ENCODE data around the gene STRN3.
A peak's percentile ranks its signal among the peaks of the same experiment; 100 is the strongest.
"Not testable (repeated sequence)": the region's sequence is repeated elsewhere in the genome, so short reads cannot be mapped to it uniquely, and the experiment has no call there.

Gene STRN3

GRCh38 chr14:30961330-30961729, 64.8 kb downstream of the STRN3 start:
- TF ChIP-seq TAF1 (IDR thresholded peaks at IDR 0.05; ENCODE audit: low read depth, low read length) = no peak
- no peak for TF ChIP-seq PAX5 (IDR thresholded peaks at IDR 0.05; ENCODE audit: insufficient read depth, low read length, severe bottlenecking)
- no peak for TF ChIP-seq POLR2A (IDR thresholded peaks at IDR 0.05; ENCODE audit: low read depth, low read length)
- no peak for FAIRE-seq

GRCh38 chr14:30960216-30960615, 66.0 kb downstream of the STRN3 start:
- TF ChIP-seq POLR2AphosphoS5 (IDR thresholded peaks at IDR 0.05; ENCODE audit: low read depth, low read length) (no peak), POU2F2 (IDR thresholded peaks at IDR 0.05; ENCODE audit: low read depth, low read length) (no peak), PAX5 (IDR thresholded peaks at IDR 0.05; ENCODE audit: insufficient read depth, low read length, severe bottlenecking) (no peak), POLR2A (IDR thresholded peaks at IDR 0.05; ENCODE audit: low read depth, low read length) (no peak)
- FAIRE-seq = no peak
- DNase-seq (ENCODE audit: insufficient read length, low spot score) = no peak

More at GRCh38 chr14:30961330-30961729, 64.8 kb downstream of the STRN3 start:
- DNase-seq (ENCODE audit: insufficient read length, low spot score) = no peak

- no peak for FAIRE-seq
- TF ChIP-seq POLR2AphosphoS5 (IDR thresholded peaks at IDR 0.05; ENCODE audit: low read depth, low read length) (no peak), PAX5 (IDR thresholded peaks at IDR 0.05; ENCODE audit: insufficient read depth, low read length, severe bottlenecking) (no peak), POLR2A (IDR thresholded peaks at IDR 0.05; ENCODE audit: low read depth, low read length) (no peak), TAF1 (IDR thresholded peaks at IDR 0.05; ENCODE audit: low read depth, low read length) (no peak), SPI1 (IDR thresholded peaks at IDR 0.05; ENCODE audit: low read depth, low read length) (no peak; the same call in 1 of the 2 replicates), POU2F2 (IDR thresholded peaks at IDR 0.05; ENCODE audit: low read depth, low read length) (no peak)
- peak; percentile 8 for DNase-seq (ENCODE audit: insufficient read length, low spot score)
These were observed 67.4 kb downstream of the STRN3 start for GRCh38 chr14:30958555-30959407.

- DNase-seq (ENCODE audit: insufficient read length, low spot score) (no peak), FAIRE-seq (peak; percentile 45)
- no peak for TF ChIP-seq PAX5 (IDR thresholded peaks at IDR 0.05; ENCODE audit: insufficient read depth, low read length, severe bottlenecking)
- TF ChIP-seq SPI1 (IDR thresholded peaks at IDR 0.05; ENCODE audit: low read depth, low read length) = no peak
- TF ChIP-seq POU2F2 (IDR thresholded peaks at IDR 0.05; ENCODE audit: low read depth, low read length) = no peak
- no peak for TF ChIP-seq POLR2A (IDR thresholded peaks at IDR 0.05; ENCODE audit: low read depth, low read length)
- TF ChIP-seq TAF1 (IDR thresholded peaks at IDR 0.05; ENCODE audit: low read depth, low read length) = no peak
- TF ChIP-seq POLR2AphosphoS5 (IDR thresholded peaks at IDR 0.05; ENCODE audit: low read depth, low read length) = no peak
These were observed 68.3 kb downstream of the STRN3 start for GRCh38 chr14:30957813-30958370.

- FAIRE-seq (no peak), DNase-seq (ENCODE audit: insufficient read length, low spot score) (no peak)
- TF ChIP-seq POLR2AphosphoS5 (IDR thresholded peaks at IDR 0.05; ENCODE audit: low read depth, low read length) = no peak
- no peak for TF ChIP-seq POLR2A (IDR thresholded peaks at IDR 0.05; ENCODE audit: low read depth, low read length)
- TF ChIP-seq PAX5 (IDR thresholded peaks at IDR 0.05; ENCODE audit: insufficient read depth, low read length, severe bottlenecking) = no peak
- TF ChIP-seq SPI1 (IDR thresholded peaks at IDR 0.05; ENCODE audit: low read depth, low read length) = no peak
These were observed 76.5 kb downstream of the STRN3 start for GRCh38 chr14:30949651-30950050.

- FAIRE-seq = no peak
- TF ChIP-seq POU2F2 (IDR thresholded peaks at IDR 0.05; ENCODE audit: low read depth, low read length) (no peak), POLR2AphosphoS5 (IDR thresholded peaks at IDR 0.05; ENCODE audit: low read depth, low read length) (no peak), POLR2A (IDR thresholded peaks at IDR 0.05; ENCODE audit: low read depth, low read length) (no peak), PAX5 (IDR thresholded peaks at IDR 0.05; ENCODE audit: insufficient read depth, low read length, severe bottlenecking) (no peak), SPI1 (IDR thresholded peaks at IDR 0.05; ENCODE audit: low read depth, low read length) (no peak), TAF1 (IDR thresholded peaks at IDR 0.05; ENCODE audit: low read depth, low read length) (no peak)
- DNase-seq (ENCODE audit: insufficient read length, low spot score) = no peak
These were observed 82.5 kb downstream of the STRN3 start for GRCh38 chr14:30943694-30944093.

GRCh38 chr14:30940886-30941285, 85.3 kb downstream of the STRN3 start:
- TF ChIP-seq PAX5 (IDR thresholded peaks at IDR 0.05; ENCODE audit: insufficient read depth, low read length, severe bottlenecking) = no peak
- TF ChIP-seq POLR2AphosphoS5 (IDR thresholded peaks at IDR 0.05; ENCODE audit: low read depth, low read length) = no peak
- no peak for TF ChIP-seq TAF1 (IDR thresholded peaks at IDR 0.05; ENCODE audit: low read depth, low read length)
- no peak for TF ChIP-seq SPI1 (IDR thresholded peaks at IDR 0.05; ENCODE audit: low read depth, low read length)
- TF ChIP-seq POLR2A (IDR thresholded peaks at IDR 0.05; ENCODE audit: low read depth, low read length) = no peak
- TF ChIP-seq POU2F2 (IDR thresholded peaks at IDR 0.05; ENCODE audit: low read depth, low read length) = no peak
- FAIRE-seq (no peak), DNase-seq (ENCODE audit: insufficient read length, low spot score) (no peak)

GRCh38 chr14:30938617-30939016, 87.6 kb downstream of the STRN3 start:
- no peak for TF ChIP-seq TAF1 (IDR thresholded peaks at IDR 0.05; ENCODE audit: low read depth, low read length)
- no peak for TF ChIP-seq POLR2A (IDR thresholded peaks at IDR 0.05; ENCODE audit: low read depth, low read length)
- TF ChIP-seq PAX5 (IDR thresholded peaks at IDR 0.05; ENCODE audit: insufficient read depth, low read length, severe bottlenecking) = no peak
- TF ChIP-seq POLR2AphosphoS5 (IDR thresholded peaks at IDR 0.05; ENCODE audit: low read depth, low read length) = no peak
- TF ChIP-seq SPI1 (IDR thresholded peaks at IDR 0.05; ENCODE audit: low read depth, low read length) = no peak
- TF ChIP-seq POU2F2 (IDR thresholded peaks at IDR 0.05; ENCODE audit: low read depth, low read length) = no peak
- FAIRE-seq (no peak), DNase-seq (ENCODE audit: insufficient read length, low spot score) (no peak)

- no peak for DNase-seq (ENCODE audit: insufficient read length, low spot score)
- TF ChIP-seq POU2F2 (IDR thresholded peaks at IDR 0.05; ENCODE audit: low read depth, low read length) = no peak
- no peak for TF ChIP-seq PAX5 (IDR thresholded peaks at IDR 0.05; ENCODE audit: insufficient read depth, low read length, severe bottlenecking)
- TF ChIP-seq TAF1 (IDR thresholded peaks at IDR 0.05; ENCODE audit: low read depth, low read length) = no peak
- TF ChIP-seq SPI1 (IDR thresholded peaks at IDR 0.05; ENCODE audit: low read depth, low read length) = no peak
- TF ChIP-seq POLR2A (IDR thresholded peaks at IDR 0.05; ENCODE audit: low read depth, low read length) = no peak
- TF ChIP-seq POLR2AphosphoS5 (IDR thresholded peaks at IDR 0.05; ENCODE audit: low read depth, low read length) = no peak
- no peak for FAIRE-seq
These were observed 90.7 kb downstream of the STRN3 start for GRCh38 chr14:30935445-30935844.

- not testable (repeated sequence) for DNase-seq (ENCODE audit: insufficient read length, low spot score); FAIRE-seq
These were observed 92.2 kb downstream of the STRN3 start for GRCh38 chr14:30933937-30934336.

Measured in GM12891 (cell line).